Mucosa of gallbladder (tissue), 1 donor: ENCODE measurements around the gene CD300LD. TPM values are rescaled to one million over a fixed set of nuclear protein-coding genes. Genes with fewer than 3 reads are reported as not detected.
"Not testable (repeated sequence)": the region's sequence is repeated elsewhere in the genome, so short reads cannot be mapped to it uniquely, and the experiment has no call there.

ENCODE experiments used
- DNase-seq: peaks from one replicate; pipeline ENCODE4 v3.0.0-alpha.2; 2020; ENCODE audit warnings: low spot score
- total RNA-seq: library from RNA; stranded (reverse); gene quantifications from one replicate; pipeline ENCODE4 v1.2.1, GENCODE V29; 2021
- donor health status: DM: no; HTN: no; CAD: no.

CD300LD gene
- total RNA-seq, 1 donor from 2014 or later, result not detected

- no peak for DNase-seq
These were observed 14.0 kb upstream of the CD300LD start for GRCh38 chr17:74606050-74606449.

DNA sequence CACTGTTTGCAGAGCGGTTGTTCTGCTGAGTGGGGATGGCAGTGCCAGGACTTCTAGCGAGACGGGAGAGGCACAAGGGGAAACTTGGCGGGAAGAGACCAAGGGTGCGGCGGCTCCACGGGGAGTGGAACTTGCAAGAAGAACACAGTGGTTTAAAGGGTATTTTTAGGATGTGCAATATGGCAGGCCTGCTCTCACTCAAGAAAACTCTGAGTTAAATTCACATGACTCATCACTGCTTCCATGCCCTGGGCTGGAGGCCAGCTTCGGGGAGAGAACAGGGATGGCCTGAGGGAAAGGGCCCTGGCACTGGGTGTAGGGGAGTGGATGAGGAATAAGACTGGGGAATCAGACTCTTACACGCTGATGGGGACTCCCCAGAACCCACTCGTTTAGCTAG is 13.3 kb upstream of the CD300LD start:
- peak; percentile 62 for DNase-seq

- no peak for DNase-seq
These were observed 12.7 kb upstream of the CD300LD start for GRCh38 chr17:74604761-74605160.

GRCh38 chr17:74604200-74604599 is 12.1 kb upstream of the CD300LD start:
- no peak for DNase-seq

DNA sequence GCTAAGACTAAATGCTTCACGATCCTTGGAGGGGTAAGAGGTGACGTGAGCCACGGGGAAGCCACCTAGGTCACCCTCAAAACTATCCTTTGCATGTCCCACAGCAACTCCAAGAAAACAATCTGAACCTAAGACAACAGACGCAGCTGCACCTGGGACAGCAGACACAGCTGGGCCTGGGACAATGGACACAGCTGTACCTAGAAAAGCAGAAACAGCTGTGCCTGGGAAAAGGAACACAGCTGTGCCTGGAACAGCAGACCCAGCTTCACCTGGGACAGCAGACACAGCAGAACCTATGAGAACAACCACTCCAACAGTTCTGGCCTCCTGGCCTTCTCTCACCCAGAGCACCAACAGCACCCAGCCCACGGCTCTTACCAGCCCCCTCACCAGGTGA is 11.7 kb upstream of the CD300LD start:
- no peak for DNase-seq

- no peak for DNase-seq
These were observed 11.1 kb upstream of the CD300LD start for GRCh38 chr17:74603037-74603635.

DNA sequence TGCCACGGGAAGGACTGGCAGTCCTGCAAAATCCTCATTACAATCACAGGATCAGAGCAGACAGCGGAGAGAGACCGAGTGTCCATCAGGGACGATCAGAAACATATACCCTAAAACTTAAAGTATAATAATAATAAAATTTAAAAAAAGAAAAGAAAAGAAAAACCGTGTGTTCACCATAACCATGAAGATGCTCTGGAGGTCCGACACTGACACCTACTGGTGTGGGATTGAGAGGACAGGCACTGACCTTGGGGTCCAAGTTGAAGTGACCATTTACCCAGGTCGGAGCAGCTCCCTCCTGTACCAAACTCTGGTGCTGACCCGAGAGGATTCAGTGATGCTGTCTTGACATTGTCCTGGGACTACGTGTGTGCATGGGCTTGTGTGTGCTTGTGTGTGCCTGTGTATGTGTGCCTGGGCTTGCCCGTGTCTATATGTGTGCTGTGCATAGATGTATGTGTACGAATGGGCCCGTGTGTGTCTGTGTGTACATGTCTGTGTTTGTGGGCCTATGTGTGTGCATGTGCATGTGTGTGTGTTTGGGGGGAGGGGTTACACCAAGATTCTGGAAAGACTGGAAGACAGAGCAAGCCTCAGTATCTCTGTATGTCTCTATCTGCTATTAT is 10.0 kb upstream of the CD300LD start:
- DNase-seq, result peak; percentile 24

- peak; percentile 22 for DNase-seq
These were observed 7.4 kb upstream of the CD300LD start for GRCh38 chr17:74599448-74599939.

- DNase-seq, result no peak
These were observed 6.9 kb upstream of the CD300LD start for GRCh38 chr17:74599023-74599399.

DNA sequence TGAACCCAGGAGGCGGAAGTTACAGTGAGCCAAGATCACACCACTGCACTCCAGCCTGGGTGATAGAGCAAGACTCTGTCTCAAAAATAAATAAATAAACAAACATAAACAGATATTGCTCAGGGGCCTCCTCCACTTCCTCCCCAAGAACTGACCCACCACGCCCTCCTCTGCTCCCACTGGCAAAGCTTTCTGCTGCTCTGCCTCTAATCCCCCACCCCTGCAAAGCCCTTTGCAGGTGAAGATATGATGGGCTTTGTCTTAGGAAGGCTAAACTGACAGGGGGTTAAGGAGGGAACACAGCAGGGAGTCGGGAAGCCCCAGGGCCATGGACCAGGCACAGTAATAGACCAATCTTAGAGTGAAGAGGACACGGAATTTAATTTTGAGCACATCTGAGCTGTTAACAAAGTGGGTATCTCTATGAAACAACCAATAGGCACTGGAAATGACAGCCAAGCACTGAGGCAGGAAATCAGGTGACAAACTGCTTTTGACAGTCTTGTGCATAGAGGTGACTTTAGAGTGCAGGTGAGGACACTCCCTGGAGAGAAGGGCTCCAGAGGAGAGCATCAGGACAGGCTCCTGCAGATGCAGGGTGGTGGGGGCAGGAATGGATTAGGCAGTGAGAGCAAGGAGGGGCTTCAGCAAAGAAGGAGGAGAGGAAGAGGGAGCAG is 6.4 kb upstream of the CD300LD start:
- no peak for DNase-seq

DNA sequence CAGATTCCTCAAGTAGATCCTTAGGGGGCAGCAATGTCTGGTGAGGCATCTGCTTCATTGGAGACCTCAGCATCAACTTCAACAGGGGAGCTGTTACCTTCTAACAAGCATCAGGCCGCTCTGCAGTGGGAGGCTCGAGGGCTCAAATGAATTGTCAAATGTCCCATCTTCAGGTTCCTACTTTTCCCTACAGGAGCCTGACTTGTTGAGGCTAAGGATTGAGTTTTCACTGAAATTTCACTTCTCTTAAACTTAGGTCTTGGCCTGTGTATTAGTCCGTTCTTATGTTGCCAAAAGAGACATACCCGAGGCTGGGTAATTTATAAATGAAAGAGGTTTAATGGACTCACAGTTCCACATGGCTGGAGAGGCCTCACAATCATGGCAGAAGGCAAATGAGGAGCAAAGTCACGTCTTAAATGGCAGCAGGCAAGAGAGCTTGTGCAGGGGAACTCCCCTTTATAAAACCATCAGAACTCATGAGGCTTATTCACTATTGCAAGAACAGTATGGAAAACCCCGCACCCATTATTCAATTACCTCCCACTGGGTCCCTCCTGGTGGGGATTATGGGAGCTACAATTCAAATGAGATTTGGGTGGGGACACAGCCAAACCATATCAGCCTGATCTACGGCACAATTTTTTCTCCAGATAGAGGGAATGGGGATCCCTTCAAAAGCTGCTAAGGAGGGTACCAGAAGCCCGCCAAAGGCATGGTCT is 5.1 kb upstream of the CD300LD start:
- DNase-seq, result no peak

GRCh38 chr17:74595037-74595750 is 3.1 kb upstream of the CD300LD start:
- no peak for DNase-seq

GRCh38 chr17:74591503-74591902 is 580 bp downstream of the CD300LD start:
- no peak for DNase-seq

GRCh38 chr17:74585711-74586110 is 6.4 kb downstream of the CD300LD start:
- DNase-seq, result no peak

DNA sequence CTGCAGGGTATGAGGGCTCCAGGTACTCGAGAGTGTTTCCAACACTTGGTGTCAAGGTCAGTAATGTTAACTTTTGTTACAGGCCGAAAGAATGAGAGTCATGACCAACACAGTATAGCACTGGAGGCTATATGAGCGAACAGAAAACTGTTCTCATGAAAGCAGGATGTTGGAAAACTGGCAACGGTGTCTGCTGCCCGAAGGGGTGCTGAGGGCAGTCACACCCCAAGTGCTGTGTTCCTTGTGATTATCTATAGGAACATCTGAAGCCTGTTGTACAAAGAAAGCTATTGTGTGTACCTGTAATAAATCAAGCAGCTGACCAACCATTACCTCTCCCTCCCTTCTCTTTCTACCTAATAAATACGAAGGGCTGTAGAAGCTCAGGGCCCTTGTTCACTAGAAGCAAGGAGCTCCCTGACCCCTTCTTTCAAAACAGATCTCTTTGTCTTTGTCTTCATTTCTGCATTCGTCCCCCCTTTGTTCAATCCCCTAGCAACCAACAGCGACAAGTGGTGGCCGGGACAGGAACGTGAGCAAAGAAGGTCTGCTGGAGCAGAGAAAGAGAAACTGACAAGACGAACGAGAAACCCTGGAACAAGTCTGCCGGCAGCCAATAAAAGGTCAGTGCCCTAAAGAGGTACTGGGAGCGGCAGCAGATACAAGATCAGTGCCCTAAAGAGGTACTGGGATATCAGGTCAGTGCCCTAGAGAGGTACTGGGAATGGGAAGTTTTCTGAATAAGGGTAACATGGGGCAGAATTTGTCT is 7.6 kb downstream of the CD300LD start:
- DNase-seq, result no peak

GRCh38 chr17:74582633-74583032 is 9.4 kb downstream of the CD300LD start:
- no peak for DNase-seq

DNA sequence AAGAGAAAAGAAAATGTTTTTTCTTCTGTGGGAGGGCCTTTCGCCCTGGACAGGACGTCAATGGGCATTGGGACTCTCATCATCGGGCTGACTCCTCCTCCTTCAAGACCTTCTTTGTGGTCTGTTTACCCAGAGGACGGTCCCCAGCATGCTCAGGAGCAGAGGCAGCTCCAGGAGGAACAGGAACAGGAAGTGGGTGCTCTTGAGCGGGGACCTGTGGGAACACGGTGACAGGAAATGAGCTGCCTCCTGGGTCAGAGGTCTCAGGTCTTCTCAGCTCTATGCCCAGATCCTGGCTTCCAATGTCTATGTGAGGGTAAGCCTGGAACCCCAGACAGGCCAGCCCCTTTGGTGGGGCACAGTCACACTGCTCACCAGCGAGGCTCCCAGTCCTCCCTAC is 12.2 kb downstream of the CD300LD start:
- no peak for DNase-seq

- DNase-seq, result no peak
These were observed 13.1 kb downstream of the CD300LD start for GRCh38 chr17:74578979-74579378.

- DNase-seq, result no peak
These were observed 17.5 kb downstream of the CD300LD start for GRCh38 chr17:74574489-74575142.

- DNase-seq, result not testable (repeated sequence)
These were observed 18.4 kb downstream of the CD300LD start for GRCh38 chr17:74573635-74574034.

- DNase-seq, result no peak
These were observed 18.9 kb downstream of the CD300LD start for GRCh38 chr17:74573169-74573568.
